B cell (primary cell): ENCODE data around the gene RTCB. TPM values are rescaled to one million over a fixed set of nuclear protein-coding genes. Genes with fewer than 3 reads are reported as not detected.
"Not testable (repeated sequence)": the region's sequence is repeated elsewhere in the genome, so short reads cannot be mapped to it uniquely, and the experiment has no call there.

ENCODE experiments used
- ATAC-seq: fragments of 200-7000 bp; cut with Tn5 transposase; one replicate; pipeline ENCODE4 v1.10.0; 2021; ENCODE audit warnings: low read depth, mild to moderate bottlenecking, moderate number of reproducible peaks, moderate library complexity
- CTCF ChIA-PET: fragments of 350-600 bp; sonication (Branson Sonifier 250); formaldehyde crosslinking; loops from one replicate; lab custom pipeline; 2021; ENCODE audit warnings: antibody characterized with exemption, inconsistent platforms; lab: Charles Lee
- POLR2A ChIA-PET: fragments of 350-600 bp; sonication (Branson Sonifier 250); formaldehyde crosslinking; loops from one replicate; lab custom pipeline; 2021; ENCODE audit warnings: antibody characterized with exemption; lab: Charles Lee
- DNase-seq: peaks from one replicate; pipeline ENCODE4 v3.0.0; 2013
- H2AFZ ChIP-seq: 2 replicates; pipeline ENCODE4 v1.6.1; 2012; ENCODE audit warnings: mild to moderate bottlenecking, low read depth, low read length; ENCODE audit not compliant: insufficient read depth, poor library complexity, severe bottlenecking
- H3K27ac ChIP-seq, 2 donors: 1 replicate in 1 of 2; 2 replicates in 1 of 2; pipeline ENCODE4 v1.5.1; 2012 to 2013; ENCODE audit warnings: low read length in 2 of 2, mild to moderate bottlenecking in 2 of 2, moderate library complexity in 1 of 2
- H3K27me3 ChIP-seq, 4 experiments: fragments of 200-600 bp in 1 of 4; sonication (generic) in 1 of 4; replicated peaks in 1 of 4; 1 replicate in 2 of 4; 2 replicates in 2 of 4; pipeline versions ENCODE4 v1.6.1 to v1.7.0; 2013 to 2016; ENCODE audit warnings: low read length in 3 of 4, mild to moderate bottlenecking in 2 of 4, mixed read lengths in 1 of 4, moderate library complexity in 1 of 4; ENCODE audit not compliant: insufficient read depth in 4 of 4, control insufficient read depth in 3 of 4; ENCODE audit errors: control extremely low read depth in 1 of 4
- H3K36me3 ChIP-seq, 2 experiments: replicated peaks in 1 of 2; 1 replicate in 1 of 2; 2 replicates in 1 of 2; pipeline versions ENCODE4 v1.6.1 to v1.7.1; 2013; ENCODE audit warnings: low read length in 1 of 2; ENCODE audit not compliant: insufficient read depth in 2 of 2, control insufficient read depth in 1 of 2; ENCODE audit errors: control extremely low read depth in 1 of 2, extremely low read depth in 1 of 2
- H3K4me1 ChIP-seq, 2 donors: fragments of 200-600 bp in 1 of 2; sonication (generic) in 1 of 2; 1 replicate in 1 of 2; 2 replicates in 1 of 2; pipeline versions ENCODE4 v1.5.1 to v1.6.1; 2013 to 2017; ENCODE audit warnings: low read length in 2 of 2; ENCODE audit not compliant: control insufficient read depth in 2 of 2, insufficient read depth in 2 of 2
- H3K4me2 ChIP-seq: replicated peaks from 2 replicates; pipeline ENCODE3; 2012; ENCODE audit warnings: mild to moderate bottlenecking, low read depth, low read length; ENCODE audit not compliant: poor library complexity, severe bottlenecking
- H3K4me3 ChIP-seq, 5 experiments: fragments of 200-600 bp in 1 of 5; sonication (generic) in 1 of 5; 1 replicate in 3 of 5; 2 replicates in 2 of 5; pipeline versions ENCODE4 v1.5.1 to v1.7.0; 2011 to 2016; ENCODE audit warnings: low read length in 4 of 5, mild to moderate bottlenecking in 4 of 5, low read depth in 2 of 5, control low read depth in 1 of 5, moderate library complexity in 1 of 5; ENCODE audit not compliant: insufficient read depth in 1 of 5; ENCODE audit errors: control extremely low read depth in 1 of 5, extremely low read depth in 1 of 5
- H3K79me2 ChIP-seq: fragments of 200-600 bp; sonication (generic); one replicate; pipeline ENCODE4 v1.6.0; 2016; ENCODE audit warnings: low read length; ENCODE audit not compliant: control insufficient read depth, insufficient read depth
- H3K9ac ChIP-seq: fragments of 200-600 bp; sonication (generic); 2 replicates; pipeline ENCODE4 v1.6.1; 2017; ENCODE audit warnings: mild to moderate bottlenecking, low read length, moderate library complexity
- H3K9me3 ChIP-seq, 3 donors: one replicate each; pipeline versions ENCODE4 v1.6.1 to v1.7.1; 2013; ENCODE audit warnings: low read length in 2 of 3; ENCODE audit not compliant: control insufficient read depth in 2 of 3, insufficient read depth in 1 of 3; ENCODE audit errors: control extremely low read depth in 1 of 3
- H4K20me1 ChIP-seq: 2 replicates; pipeline ENCODE4 v1.6.0; 2012; ENCODE audit warnings: mild to moderate bottlenecking, low read length; ENCODE audit not compliant: insufficient read depth, control insufficient read depth, poor library complexity, severe bottlenecking
- H3K27ac Mint-ChIP-seq: one replicate; pipeline ENCODE4 v1.8.0; 2021; ENCODE audit warnings: mixed read lengths
- H3K27me3 Mint-ChIP-seq: one replicate; pipeline ENCODE4 v1.8.0; 2021; ENCODE audit warnings: mixed read lengths
- H3K4me1 Mint-ChIP-seq: one replicate; pipeline ENCODE4 v1.8.0; 2021; ENCODE audit warnings: mixed read lengths
- H3K4me3 Mint-ChIP-seq: one replicate; pipeline ENCODE4 v1.8.0; 2021; ENCODE audit warnings: mixed read lengths
- H3K9me3 Mint-ChIP-seq: one replicate; pipeline ENCODE4 v1.8.0; 2022; ENCODE audit warnings: mixed read lengths; ENCODE audit not compliant: insufficient read depth
- EZH2 ChIP-seq: IDR thresholded peaks from 2 replicates; pipeline ENCODE4 v1.6.1; 2012; ENCODE audit warnings: borderline replicate concordance, low read depth, mild to moderate bottlenecking, moderate library complexity, low read length; ENCODE audit not compliant: insufficient read depth, poor library complexity, severe bottlenecking
- WGBS: methylation state at CpG from one replicate; pipeline ENCODE4 v1.1.5; 2013; ENCODE audit warnings: missing lambda C conversion rate; ENCODE audit not compliant: insufficient coverage; 5-methylcytosine and 5-hydroxymethylcytosine counted together
- intact Hi-C: fragments of 100-400 bp; cut with micrococcal nuclease; formaldehyde crosslinking; loops from one replicate; pipeline ENCODE4 v1.10.0; 2022
- polyA plus RNA-seq: library from polyadenylated mRNA; depleted of rRNA; stranded (reverse); fragments of >200 nt; gene quantifications from 2 replicates; pipeline ENCODE4 v1.2.3, GENCODE V29; 2012
- total RNA-seq, 2 donors: library from RNA; stranded (reverse); fragments of 120-200 nt in 1 of 2; gene quantifications; 1 replicate in 1 of 2; 2 replicates in 1 of 2; pipeline versions ENCODE4 v1.2.3 to v1.2.4, GENCODE V29; 2013 to 2022
- TF ChIP-seq, protein P1 (sequence below): fragments of 200-600 bp; IDR thresholded peaks from one replicate; pipeline ENCODE4 v1.8.0; 2022; ENCODE audit warnings: antibody characterized with exemption, mild to moderate bottlenecking

Gene RTCB
- total and polyA plus RNA-seq, 2 donors (not counting 1 experiment from before 2014, with no cell fraction given): 32.8 to 60.1 TPM

DNA sequence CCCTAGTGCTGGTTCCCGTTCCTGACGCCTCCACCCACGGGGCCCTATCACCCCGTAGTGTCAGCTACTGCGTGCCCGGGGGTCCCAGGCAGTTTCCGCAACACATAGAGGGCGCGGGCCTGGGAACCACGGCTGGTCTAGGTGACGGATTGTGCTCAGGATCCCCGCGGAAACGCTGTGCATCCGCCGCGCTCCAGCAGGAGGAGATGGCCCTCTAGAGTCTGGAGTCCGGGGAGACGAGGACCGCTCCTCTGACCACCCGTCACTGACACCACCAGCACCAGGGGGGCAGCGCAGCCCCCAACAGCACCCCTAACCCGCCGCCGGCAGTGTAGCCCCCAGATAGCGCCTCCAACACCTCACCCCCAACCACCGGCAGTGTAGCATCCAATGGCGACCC is 58.8 kb downstream of the RTCB start:
- H3K79me2 ChIP-seq: no peaks in the 10 kb centered on the region
- H3K4me1 ChIP-seq: no peaks in the 10 kb centered on the region
- no peak for TF ChIP-seq EZH2
- TF ChIP-seq, protein P1, sequence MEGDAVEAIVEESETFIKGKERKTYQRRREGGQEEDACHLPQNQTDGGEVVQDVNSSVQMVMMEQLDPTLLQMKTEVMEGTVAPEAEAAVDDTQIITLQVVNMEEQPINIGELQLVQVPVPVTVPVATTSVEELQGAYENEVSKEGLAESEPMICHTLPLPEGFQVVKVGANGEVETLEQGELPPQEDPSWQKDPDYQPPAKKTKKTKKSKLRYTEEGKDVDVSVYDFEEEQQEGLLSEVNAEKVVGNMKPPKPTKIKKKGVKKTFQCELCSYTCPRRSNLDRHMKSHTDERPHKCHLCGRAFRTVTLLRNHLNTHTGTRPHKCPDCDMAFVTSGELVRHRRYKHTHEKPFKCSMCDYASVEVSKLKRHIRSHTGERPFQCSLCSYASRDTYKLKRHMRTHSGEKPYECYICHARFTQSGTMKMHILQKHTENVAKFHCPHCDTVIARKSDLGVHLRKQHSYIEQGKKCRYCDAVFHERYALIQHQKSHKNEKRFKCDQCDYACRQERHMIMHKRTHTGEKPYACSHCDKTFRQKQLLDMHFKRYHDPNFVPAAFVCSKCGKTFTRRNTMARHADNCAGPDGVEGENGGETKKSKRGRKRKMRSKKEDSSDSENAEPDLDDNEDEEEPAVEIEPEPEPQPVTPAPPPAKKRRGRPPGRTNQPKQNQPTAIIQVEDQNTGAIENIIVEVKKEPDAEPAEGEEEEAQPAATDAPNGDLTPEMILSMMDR: no peak
- H3K36me3 ChIP-seq: no peaks in the 10 kb centered on the region
- CTCF ChIA-PET: no interaction called here
- no peak for DNase-seq
- no peaks in the 10 kb centered on the region for H3K27me3 ChIP-seq
- Mint-ChIP-seq H3K4me1 (no peaks in the 10 kb centered on the region), H3K27ac (no peak overlapping the region), H3K4me3 (no peak overlapping the region), H3K9me3 (peaks cover 3% of the 10 kb centered on the region), H3K27me3 (peaks cover 4% of the 10 kb centered on the region)
- no peak overlapping the region for H3K4me2 ChIP-seq
- peaks cover 0 to 22% (median 0%) of the 10 kb centered on the region in 3 donors for H3K9me3 ChIP-seq
- WGBS: 95% methylated on average over 28 of the region's 28 CpGs
- H3K9ac ChIP-seq: no peak overlapping the region
- H4K20me1 ChIP-seq: no peaks in the 10 kb centered on the region
- intact Hi-C loops: no loop called here
- POLR2A ChIA-PET: no interaction called here
- ATAC-seq: no peak
- no peak overlapping the region for H3K27ac ChIP-seq
- no peak overlapping the region for H2AFZ ChIP-seq
- H3K4me3 ChIP-seq: no peak overlapping the region

DNA sequence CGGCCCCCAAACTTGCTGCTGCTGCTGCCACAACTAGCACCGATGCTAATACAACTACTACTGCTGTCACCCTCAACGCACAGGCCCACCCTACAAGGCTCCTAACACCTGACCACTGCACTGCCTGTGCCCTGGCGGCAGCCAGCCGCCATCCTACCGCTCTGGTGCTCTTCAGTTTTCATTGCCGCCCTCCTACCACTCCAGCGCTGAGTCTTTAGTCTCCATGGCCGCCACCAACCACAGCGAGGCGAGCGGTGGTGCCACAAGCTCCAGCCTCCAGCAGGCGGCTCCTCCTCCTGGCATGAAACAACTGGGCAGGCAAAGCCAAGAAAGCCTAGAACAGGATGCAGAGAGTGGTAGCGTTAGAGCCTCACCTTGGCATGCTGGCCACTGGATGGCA is 59.4 kb downstream of the RTCB start:
- Histone ChIP-seq H3K4me3 (no peak overlapping the region), H3K36me3 (no peaks in the 10 kb centered on the region), H3K4me2 (no peak overlapping the region), H3K9me3 (peaks cover 0 to 22% (median 0%) of the 10 kb centered on the region in 3 donors), H3K27ac (no peak overlapping the region), H2AFZ (no peak overlapping the region), H3K79me2 (no peaks in the 10 kb centered on the region), H3K4me1 (no peaks in the 10 kb centered on the region), H3K9ac (no peak overlapping the region), H3K27me3 (no peaks in the 10 kb centered on the region), H4K20me1 (no peaks in the 10 kb centered on the region)
- no peak overlapping the region for H3K27ac Mint-ChIP-seq
- peaks cover 3% of the 10 kb centered on the region for H3K9me3 Mint-ChIP-seq
- CTCF ChIA-PET: interaction anchor here (0.7 kb wide), 1 partner anchor 1868 kb away, joined by 6 read pairs; no protein-coding TSS in a partner anchor
- H3K27me3 Mint-ChIP-seq: peaks cover 4% of the 10 kb centered on the region
- intact Hi-C loops: no loop called here
- ATAC-seq: no peak
- H3K4me1 Mint-ChIP-seq: no peaks in the 10 kb centered on the region
- no peak overlapping the region for H3K4me3 Mint-ChIP-seq
- WGBS: over 99% methylated on average over 14 of the region's 14 CpGs
- POLR2A ChIA-PET: no interaction called here
- DNase-seq: no peak
- no peak for TF ChIP-seq EZH2
- TF ChIP-seq, protein P1: no peak

DNA sequence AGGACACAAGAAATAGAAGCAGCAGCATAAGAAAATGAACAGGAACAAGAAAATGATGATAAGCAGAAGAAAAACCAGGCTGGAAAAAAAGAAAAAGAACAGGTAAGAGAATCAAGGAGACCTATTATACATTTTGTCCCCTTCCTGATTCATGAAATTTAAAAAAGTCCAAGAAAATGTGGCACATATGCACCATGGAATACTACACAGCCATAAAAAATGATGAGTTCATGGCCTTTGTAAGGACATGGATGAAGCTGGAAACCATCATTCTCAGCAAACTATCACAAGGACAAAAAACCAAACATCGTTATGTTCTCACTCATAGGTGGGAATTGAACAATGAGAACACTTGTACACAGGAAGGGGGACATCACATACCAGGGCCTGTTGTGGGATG is 60.2 kb downstream of the RTCB start:
- H3K27ac ChIP-seq, ATAC-seq, H4K20me1 ChIP-seq, H3K27ac Mint-ChIP-seq, H3K9me3 Mint-ChIP-seq, DNase-seq, H3K9ac ChIP-seq, H3K79me2 ChIP-seq, intact Hi-C loops, H3K36me3 ChIP-seq, CTCF ChIA-PET, H3K4me3 Mint-ChIP-seq, H2AFZ ChIP-seq, H3K27me3 ChIP-seq, H3K4me2 ChIP-seq, H3K27me3 Mint-ChIP-seq, H3K4me3 ChIP-seq, POLR2A ChIA-PET, H3K4me1 ChIP-seq, H3K4me1 Mint-ChIP-seq: not testable (repeated sequence)
- H3K9me3 ChIP-seq: peaks cover 0 to 22% (median 0%) of the 10 kb centered on the region in 3 donors
- WGBS: no CpG with 5 or more reads among the region's 1 CpG
